T-cell (primary cell): ENCODE results near the gene ERVK3-1. TPM values are rescaled to one million over a fixed set of nuclear protein-coding genes. Genes with fewer than 3 reads are reported as not detected.
"Not testable (repeated sequence)": the region's sequence is repeated elsewhere in the genome, so short reads cannot be mapped to it uniquely, and the experiment has no call there.

Experiments used
- ATAC-seq, 4 experiments: fragments of 200-7000 bp in 3 of 4; fragments of 150-1000 bp in 1 of 4; cut with Tn5 transposase; replicated peaks in 1 of 4; 1 replicate in 3 of 4; 2 replicates in 1 of 4; pipeline ENCODE4 v1.10.0; 2021; ENCODE audit warnings: moderate library complexity in 3 of 4, mild to moderate bottlenecking in 2 of 4, moderate number of reproducible peaks in 1 of 4
- CTCF ChIA-PET, 2 donors: fragments of 300-600 bp; sonication (Branson Sonifier 250); formaldehyde crosslinking; loops; one replicate each; lab custom pipeline; 2022; ENCODE audit warnings: antibody characterized with exemption in 2 of 2; lab: Charles Lee
- POLR2A ChIA-PET, 2 donors: fragments of 300-600 bp; sonication (Branson Sonifier 250); formaldehyde crosslinking; loops; one replicate each; lab custom pipeline; 2022; ENCODE audit warnings: antibody characterized with exemption in 2 of 2; lab: Charles Lee
- DNase-seq, 35 experiments: peaks; one replicate each; pipeline versions ENCODE4 v3.0.0 to v3.0.0-alpha.2; 2013 to 2023
- H3K27ac ChIP-seq: one replicate; pipeline ENCODE4 v1.5.1; 2013; ENCODE audit warnings: low read length
- H3K27me3 ChIP-seq, 2 experiments: replicated peaks in 1 of 2; 1 replicate in 1 of 2; 2 replicates in 1 of 2; pipeline versions ENCODE4 v1.6.1 to v1.7.0; 2013; ENCODE audit warnings: low read length in 1 of 2, mixed read lengths in 1 of 2; ENCODE audit not compliant: control insufficient read depth in 2 of 2, insufficient read depth in 2 of 2; ENCODE audit errors: extremely low read depth in 1 of 2
- H3K36me3 ChIP-seq, 2 donors: 1 replicate in 1 of 2; 2 replicates in 1 of 2; pipeline versions ENCODE4 v1.6.1 to v1.7.0; 2013; ENCODE audit warnings: low read length in 1 of 2; ENCODE audit not compliant: control insufficient read depth in 2 of 2, insufficient read depth in 1 of 2; ENCODE audit errors: extremely low read depth in 1 of 2
- H3K4me1 ChIP-seq, 2 experiments: 1 replicate in 1 of 2; 2 replicates in 1 of 2; pipeline versions ENCODE4 v1.6.1 to v1.7.0; 2013; ENCODE audit warnings: low read length in 2 of 2, mixed read lengths in 1 of 2; ENCODE audit not compliant: insufficient read depth in 2 of 2, control insufficient read depth in 1 of 2; ENCODE audit errors: extremely low read depth in 1 of 2
- H3K4me3 ChIP-seq, 2 donors: 1 replicate in 1 of 2; 2 replicates in 1 of 2; pipeline versions ENCODE4 v1.5.1 to v1.7.0; 2013; ENCODE audit warnings: mild to moderate bottlenecking in 2 of 2, low read length in 1 of 2, moderate library complexity in 1 of 2; ENCODE audit not compliant: control insufficient read depth in 1 of 2; ENCODE audit errors: extremely low read depth in 1 of 2
- H3K9me3 ChIP-seq: 2 replicates; pipeline ENCODE4 v1.7.0; 2013
- H3K27ac Mint-ChIP-seq, 2 donors: one replicate each; pipeline ENCODE4 v1.8.0; 2020 to 2021; ENCODE audit warnings: mild to moderate bottlenecking in 2 of 2, mixed read lengths in 2 of 2
- H3K27me3 Mint-ChIP-seq, 2 donors: one replicate each; pipeline ENCODE4 v1.8.0; 2021 to 2022; ENCODE audit warnings: mixed read lengths in 2 of 2
- H3K36me3 Mint-ChIP-seq: one replicate; pipeline ENCODE4 v1.8.0; 2021; ENCODE audit warnings: mixed read lengths
- H3K4me1 Mint-ChIP-seq, 3 donors: one replicate each; pipeline ENCODE4 v1.8.0; 2020 to 2022; ENCODE audit warnings: mixed read lengths in 3 of 3, mild to moderate bottlenecking in 1 of 3
- H3K4me3 Mint-ChIP-seq, 3 donors: one replicate each; pipeline ENCODE4 v1.8.0; 2020 to 2022; ENCODE audit warnings: mild to moderate bottlenecking in 3 of 3, mixed read lengths in 3 of 3, moderate library complexity in 3 of 3
- H3K9me3 Mint-ChIP-seq, 3 donors: one replicate each; pipeline ENCODE4 v1.8.0; 2020 to 2022; ENCODE audit warnings: mixed read lengths in 3 of 3
- WGBS: methylation state at CpG from one replicate; pipeline ENCODE4 v1.1.5; 2013; ENCODE audit warnings: missing lambda C conversion rate; ENCODE audit not compliant: insufficient coverage; 5-methylcytosine and 5-hydroxymethylcytosine counted together
- total RNA-seq, 35 experiments: library from RNA in 6 of 35; stranded (reverse) in 6 of 35; fragments of 120-200 nt in 1 of 35; gene quantifications; one replicate each; pipeline versions ENCODE4 v1.2.1 to v1.2.4 and lab custom pipeline; 2013 to 2026

ERVK3-1 gene, protein sequence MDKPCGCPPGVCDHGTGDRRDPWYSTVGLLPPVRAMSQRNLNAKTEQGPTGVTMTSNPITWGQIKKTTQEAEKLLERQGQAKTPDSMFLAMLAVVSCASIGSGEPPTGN
- total RNA-seq = 100 to 1,000 TPM in 2 of 5 donors, 10 to 100 TPM in 3; 68.0 to 137 (median 81.9) TPM
- 89.7 TPM for total RNA-seq (2013)
- total RNA-seq (lab: John Stamatoyannopoulos, UW) = 20.5 to 114 (median 55.2) reads per million in 29 experiments

DNA sequence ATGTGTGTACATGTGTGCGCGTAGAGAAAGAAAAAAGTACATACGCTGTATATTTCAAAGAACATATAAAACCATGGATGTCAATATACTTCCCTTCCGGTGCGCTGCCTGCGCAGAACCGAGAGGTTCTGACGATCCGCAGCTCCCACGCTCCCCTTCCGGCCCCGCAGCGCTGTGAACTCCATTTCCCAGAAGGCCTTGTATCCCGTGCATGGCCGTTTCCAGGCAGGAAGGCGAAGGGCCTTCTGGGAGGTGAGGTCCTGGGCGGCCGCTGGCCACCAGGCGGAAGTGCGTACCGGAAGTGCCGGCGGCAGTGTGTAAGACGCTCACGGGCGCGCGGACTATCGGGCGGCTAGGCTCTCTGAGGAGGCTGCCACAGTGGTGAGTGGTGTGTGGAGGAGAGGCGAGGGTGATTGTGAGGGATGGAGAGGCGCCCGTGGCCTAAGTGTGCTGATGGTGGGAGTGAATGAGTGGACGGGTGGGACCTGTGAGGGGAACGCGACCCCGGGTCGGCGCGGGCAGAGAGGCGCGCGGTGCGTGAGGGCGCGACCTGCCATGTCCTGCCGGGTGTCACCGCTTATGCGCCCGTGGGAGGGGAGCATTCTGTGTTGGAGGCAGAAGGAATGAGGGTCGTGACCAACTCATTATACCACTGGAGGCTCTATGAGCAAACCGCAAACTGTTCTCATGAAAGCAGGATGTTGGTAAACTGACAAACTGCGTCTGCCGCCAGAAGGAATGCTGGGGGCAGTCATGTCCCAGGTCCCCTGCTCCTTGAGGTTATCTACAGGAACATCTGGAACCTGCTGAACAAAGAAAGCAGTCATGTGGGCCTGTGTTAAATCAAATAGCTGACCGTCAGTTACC, at the start of gene ERVK3-1:
Gene ERVK3-1 (plus strand): TSS at position 313 of the 867 bp plus-strand sequence. CDS start 6,792 bp downstream, outside the sequence.
- peak within 1 kb of the TSS; percentile 96 to 99 (median 98) for H3K4me3 Mint-ChIP-seq
- peak within 1 kb of the TSS; percentile 95 to 97 for H3K27ac Mint-ChIP-seq
- WGBS = under 1% methylated on average over 41 of the region's 55 CpGs
- peaks cover 61% of the 10 kb centered on the region for H3K36me3 Mint-ChIP-seq
- ChIA-PET POLR2A (interaction anchor here in 1 of 2 donors (0.7 to 1.0 kb wide), 2 partner anchors 21 to 103 kb away, joined by 3 read pairs; partner anchors contain the start of genes ZNF584 and ZSCAN22), CTCF (interaction anchor here in 1 of 2 donors (1.0 kb wide), 1 partner anchor 22 kb away, joined by 3 read pairs; the partner anchor contains the start of gene ZSCAN22)
- no peaks in the 10 kb centered on the region for H3K9me3 ChIP-seq
- peak; percentile 79 to 98 (median 94) for DNase-seq
- H3K4me3 ChIP-seq = peak within 1 kb of the TSS; percentile 92 to 93
- peaks cover 12 to 17% of the 10 kb centered on the region in 2 experiments for H3K4me1 ChIP-seq
- peaks cover 52 to 55% (median 52%) of the 10 kb centered on the region in 3 donors for H3K4me1 Mint-ChIP-seq
- H3K36me3 ChIP-seq = peaks cover 4 to 27% of the 10 kb centered on the region in 2 donors
- peak within 1 kb of the TSS; percentile 93 for H3K27ac ChIP-seq
- H3K9me3 Mint-ChIP-seq = no peaks in the 10 kb centered on the region
- H3K27me3 Mint-ChIP-seq = no peaks in the 10 kb centered on the region
- H3K27me3 ChIP-seq = no peaks in the 10 kb centered on the region
- peak; percentile 97 to 99 (median 98) for ATAC-seq

DNA sequence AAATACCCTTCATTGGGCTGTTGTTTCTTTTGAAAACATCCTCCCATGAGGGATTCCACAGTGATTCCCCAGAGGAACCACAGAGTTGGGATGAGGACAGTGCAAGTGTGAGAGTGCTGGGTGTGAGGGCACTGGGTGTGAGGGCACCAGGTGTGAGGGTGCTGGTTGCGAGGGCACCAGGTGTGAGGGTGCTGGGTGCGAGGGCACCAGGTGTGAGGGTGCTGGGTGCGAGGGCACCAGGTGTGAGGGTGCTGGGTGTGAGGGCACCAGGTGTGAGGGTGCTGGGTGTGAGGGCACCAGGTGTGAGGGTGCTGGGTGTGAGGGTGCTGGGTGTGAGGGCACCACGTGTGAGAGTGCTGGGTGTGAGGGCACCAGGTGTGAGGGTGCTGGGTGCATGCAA, 46.9 kb upstream of the ERVK3-1 start:
- H3K4me3 Mint-ChIP-seq, CTCF ChIA-PET, H3K27me3 Mint-ChIP-seq, H3K4me1 ChIP-seq, H3K4me1 Mint-ChIP-seq, POLR2A ChIA-PET, H3K27me3 ChIP-seq, DNase-seq, H3K27ac Mint-ChIP-seq, ATAC-seq, H3K27ac ChIP-seq: not testable (repeated sequence)
- Mint-ChIP-seq H3K9me3 (peaks cover 9 to 49% (median 42%) of the 10 kb centered on the region in 3 donors), H3K36me3 (peaks cover 92% of the 10 kb centered on the region)
- Histone ChIP-seq H3K4me3 (peak overlapping the region in 1 of 2 donors; percentile 2), H3K36me3 (peaks cover 33 to 40% of the 10 kb centered on the region in 2 donors), H3K9me3 (peaks cover 45% of the 10 kb centered on the region)
- WGBS = 80% methylated on average over 1 of the region's 4 CpGs

DNA sequence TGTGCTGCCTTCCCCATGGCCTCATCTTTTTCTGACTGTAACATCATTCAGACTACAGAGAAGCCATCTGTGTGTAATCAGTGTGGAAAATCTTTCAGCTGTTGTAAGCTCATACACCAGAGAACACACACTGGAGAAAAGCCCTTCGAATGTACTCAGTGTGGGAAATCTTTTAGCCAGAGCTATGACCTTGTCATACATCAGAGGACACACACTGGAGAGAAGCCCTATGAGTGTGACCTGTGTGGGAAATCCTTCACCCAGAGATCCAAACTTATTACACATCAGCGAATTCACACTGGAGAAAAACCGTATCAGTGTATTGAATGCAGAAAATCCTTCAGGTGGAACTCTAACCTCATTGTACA, 43.6 kb upstream of the ERVK3-1 start:
- H3K27me3 ChIP-seq = no peaks in the 10 kb centered on the region
- Mint-ChIP-seq H3K36me3 (peaks cover 83% of the 10 kb centered on the region), H3K4me1 (no peaks in the 10 kb centered on the region), H3K27me3 (no peaks in the 10 kb centered on the region), H3K27ac (no peak overlapping the region), H3K4me3 (no peak overlapping the region), H3K9me3 (peaks cover 9 to 32% (median 29%) of the 10 kb centered on the region in 3 donors)
- H3K4me3 ChIP-seq = no peak overlapping the region
- no CpG with 5 or more reads among the region's 3 CpGs for WGBS
- POLR2A ChIA-PET = no interaction called here
- CTCF ChIA-PET = no interaction called here
- H3K4me1 ChIP-seq = no peaks in the 10 kb centered on the region
- DNase-seq = no peak
- H3K36me3 ChIP-seq = peaks cover 24 to 40% of the 10 kb centered on the region in 2 donors
- no peak for ATAC-seq
- peaks cover 36% of the 10 kb centered on the region for H3K9me3 ChIP-seq
- no peak overlapping the region for H3K27ac ChIP-seq

DNA sequence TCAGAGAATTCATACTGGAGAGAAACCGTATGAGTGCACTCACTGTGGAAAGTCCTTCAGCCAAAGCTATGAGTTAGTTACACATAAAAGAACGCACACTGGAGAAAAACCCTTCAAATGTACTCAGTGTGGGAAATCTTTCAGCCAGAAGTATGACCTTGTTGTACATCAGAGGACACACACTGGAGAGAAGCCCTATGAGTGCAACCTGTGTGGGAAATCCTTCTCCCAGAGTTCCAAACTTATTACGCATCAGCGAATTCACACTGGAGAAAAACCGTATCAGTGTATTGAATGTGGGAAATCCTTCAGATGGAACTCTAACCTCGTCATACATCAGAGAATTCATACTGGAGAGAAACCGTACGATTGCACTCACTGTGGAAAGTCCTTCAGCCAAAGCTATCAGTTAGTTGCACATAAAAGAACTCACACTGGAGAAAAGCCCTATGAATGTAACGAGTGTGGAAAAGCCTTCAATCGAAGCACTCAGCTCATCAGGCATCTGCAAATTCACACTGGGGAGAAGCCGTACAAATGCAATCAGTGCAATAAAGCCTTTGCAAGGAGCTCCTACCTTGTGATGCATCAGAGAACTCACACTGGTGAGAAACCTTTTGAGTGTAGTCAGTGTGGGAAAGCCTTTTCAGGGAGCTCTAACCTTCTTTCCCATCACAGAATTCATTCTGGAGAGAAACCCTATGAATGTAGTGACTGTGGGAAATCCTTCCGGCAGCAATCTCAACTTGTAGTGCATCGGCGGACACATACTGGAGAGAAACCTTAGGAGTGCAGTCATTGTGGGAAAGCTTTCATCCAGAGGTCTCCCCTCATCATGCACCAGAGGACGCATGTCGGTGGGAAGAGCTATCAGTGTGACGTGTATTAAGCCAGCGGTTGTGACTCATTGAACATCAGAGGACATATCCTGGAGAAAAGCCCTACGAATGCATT, 42.9 kb upstream of the ERVK3-1 start:
- H3K9me3 Mint-ChIP-seq = peaks cover 8 to 31% (median 28%) of the 10 kb centered on the region in 3 donors
- Histone ChIP-seq H3K36me3 (peaks cover 24 to 34% of the 10 kb centered on the region in 2 donors), H3K4me3 (peak overlapping the region in 1 of 2 donors; percentile 49), H3K9me3 (peaks cover 37% of the 10 kb centered on the region), H3K4me1 (no peaks in the 10 kb centered on the region), H3K27me3 (no peaks in the 10 kb centered on the region), H3K27ac (no peak overlapping the region)
- no peaks in the 10 kb centered on the region for H3K27me3 Mint-ChIP-seq
- CTCF ChIA-PET = no interaction called here
- ATAC-seq (no peak), DNase-seq (no peak)
- POLR2A ChIA-PET = no interaction called here
- peaks cover 80% of the 10 kb centered on the region for H3K36me3 Mint-ChIP-seq
- H3K27ac Mint-ChIP-seq = no peak overlapping the region
- no peak overlapping the region for H3K4me3 Mint-ChIP-seq
- 94% methylated on average over 4 of the region's 19 CpGs for WGBS
- H3K4me1 Mint-ChIP-seq = no peaks in the 10 kb centered on the region

DNA sequence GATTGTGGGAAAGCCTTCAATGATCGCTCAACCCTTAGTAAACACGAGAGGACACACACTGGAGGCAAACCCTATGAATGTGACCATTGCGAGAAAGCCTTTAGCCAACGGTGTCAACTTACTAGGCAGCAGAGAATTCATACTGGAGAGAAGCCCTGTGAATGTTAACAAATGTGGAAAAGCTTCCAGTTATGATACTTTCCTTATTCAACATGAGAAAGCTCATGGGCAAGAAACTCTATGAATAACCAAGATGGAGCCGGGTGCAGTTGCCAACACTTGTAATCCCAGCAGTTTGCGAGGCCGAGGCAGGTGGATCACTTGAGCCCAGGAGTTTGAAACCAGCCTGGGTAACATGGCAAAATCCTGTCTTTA, 42.3 kb upstream of the ERVK3-1 start:
- ChIA-PET CTCF (interaction anchor here in 1 of 2 donors (0.6 kb wide), 1 partner anchor 755 kb away, joined by 5 read pairs; no protein-coding TSS in a partner anchor), POLR2A (no interaction called here)
- WGBS = 100% methylated on average over 3 of the region's 7 CpGs
- Histone ChIP-seq H3K9me3 (peaks cover 33% of the 10 kb centered on the region), H3K27ac (no peak overlapping the region), H3K27me3 (no peaks in the 10 kb centered on the region), H3K4me1 (no peaks in the 10 kb centered on the region), H3K36me3 (peaks cover 24 to 27% of the 10 kb centered on the region in 2 donors), H3K4me3 (peak overlapping the region in 1 of 2 donors; percentile 49)
- ATAC-seq (no peak), DNase-seq (no peak)
- no peak overlapping the region for H3K27ac Mint-ChIP-seq
- H3K36me3 Mint-ChIP-seq = peaks cover 73% of the 10 kb centered on the region
- H3K4me3 Mint-ChIP-seq = no peak overlapping the region
- H3K9me3 Mint-ChIP-seq = peaks cover 2 to 25% (median 21%) of the 10 kb centered on the region in 3 donors
- H3K27me3 Mint-ChIP-seq = no peaks in the 10 kb centered on the region
- no peaks in the 10 kb centered on the region for H3K4me1 Mint-ChIP-seq
